ENCODE data around the gene SLC5A6.

GRCh38 chr2:27245116-27245515 lies 33.0 kb upstream of the SLC5A6 start:
- TF ChIP-seq CTCF (IDR thresholded peaks at IDR 0.05) (no peak), POLR2A (IDR thresholded peaks at IDR 0.05) (no peak)
